ENCODE measurements around the gene HERC6. TPM values are rescaled to one million over a fixed set of nuclear protein-coding genes. Genes with fewer than 3 reads are reported as not detected.
"Not testable (repeated sequence)": the region's sequence is repeated elsewhere in the genome, so short reads cannot be mapped to it uniquely, and the experiment has no call there.

HERC6 gene
- total RNA-seq, 1 experiment from 2014 or later, result 1.2 TPM

GRCh38 chr4:88360791-88361190, 17.9 kb upstream of the HERC6 start:
- no peaks in the 10 kb centered on the region for H3K27me3 ChIP-seq
- H3K36me3 ChIP-seq, result no peaks in the 10 kb centered on the region
- no peaks in the 10 kb centered on the region for H3K4me1 ChIP-seq
- no peak for DNase-seq
- peaks cover 8% of the 10 kb centered on the region; the same call in 1 of the 2 replicates for H3K9me3 ChIP-seq (replicated peaks)
- no peak overlapping the region for H3K27ac ChIP-seq
- H3K4me3 ChIP-seq, result no peak overlapping the region

GRCh38 chr4:88361217-88361773, 17.4 kb upstream of the HERC6 start:
- not testable (repeated sequence) for H3K27ac ChIP-seq; H3K36me3 ChIP-seq; H3K27me3 ChIP-seq; H3K4me1 ChIP-seq; DNase-seq; H3K4me3 ChIP-seq; H3K9me3 ChIP-seq (replicated peaks)

GRCh38 chr4:88366460-88366859, 12.2 kb upstream of the HERC6 start:
- Histone ChIP-seq H3K9me3 (replicated peaks) (peaks cover 8% of the 10 kb centered on the region; the same call in 1 of the 2 replicates), H3K4me1 (no peaks in the 10 kb centered on the region), H3K27me3 (0 out of 2 replicates have a peak, but pooled peaks cover 2% of the 10 kb centered on the region), H3K27ac (no peak overlapping the region), H3K36me3 (no peaks in the 10 kb centered on the region), H3K4me3 (no peak overlapping the region)
- no peak for DNase-seq

GRCh38 chr4:88367826-88368225, 10.8 kb upstream of the HERC6 start:
- Histone ChIP-seq H3K36me3 (no peaks in the 10 kb centered on the region), H3K4me1 (no peaks in the 10 kb centered on the region), H3K9me3 (replicated peaks) (peaks cover 5% of the 10 kb centered on the region; the same call in 1 of the 2 replicates), H3K27me3 (0 out of 2 replicates have a peak, but pooled peaks cover 7% of the 10 kb centered on the region), H3K27ac (no peak overlapping the region), H3K4me3 (no peak overlapping the region)
- no peak for DNase-seq

- H3K27ac ChIP-seq; H3K4me3 ChIP-seq; H3K36me3 ChIP-seq; H3K4me1 ChIP-seq; H3K9me3 ChIP-seq (replicated peaks); H3K27me3 ChIP-seq: not testable (repeated sequence)
- peak; percentile 25 to 70 for DNase-seq
Measured at GRCh38 chr4:88369180-88369812, 9.4 kb upstream of the HERC6 start.

GRCh38 chr4:88381123-88381522, 2.5 kb downstream of the HERC6 start:
- Histone ChIP-seq H3K4me3 (no peak overlapping the region), H3K27me3 (peaks cover 2% of the 10 kb centered on the region), H3K36me3 (no peaks in the 10 kb centered on the region), H3K27ac (no peak overlapping the region), H3K4me1 (no peaks in the 10 kb centered on the region), H3K9me3 (replicated peaks) (no peaks in the 10 kb centered on the region)
- no peak for DNase-seq

DNA sequence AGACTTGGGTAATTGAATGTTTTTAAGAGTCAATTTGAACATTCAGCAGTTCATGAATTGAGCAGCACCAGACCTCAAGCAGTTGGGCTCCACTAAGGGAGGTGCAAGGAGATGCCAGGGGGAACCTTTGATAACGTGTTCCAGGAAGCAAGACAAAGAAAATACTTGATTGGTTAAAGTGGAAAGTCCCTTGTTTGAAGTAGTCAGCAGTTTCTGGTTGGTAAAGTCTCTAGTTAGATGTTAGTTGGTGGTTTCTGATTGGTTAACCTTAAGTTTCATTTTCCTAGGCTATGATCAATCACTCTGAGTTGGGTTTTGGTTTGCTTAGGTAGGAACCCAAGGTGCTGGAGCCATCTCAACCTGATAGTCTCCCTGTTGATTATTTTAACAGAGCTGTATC, 4.0 kb downstream of the HERC6 start:
- Histone ChIP-seq H3K27me3 (peaks cover 2% of the 10 kb centered on the region), H3K9me3 (replicated peaks) (no peaks in the 10 kb centered on the region), H3K27ac (no peak overlapping the region), H3K4me1 (no peaks in the 10 kb centered on the region), H3K4me3 (no peak overlapping the region), H3K36me3 (no peaks in the 10 kb centered on the region)
- DNase-seq, result no peak

GRCh38 chr4:88390128-88390527, 11.5 kb downstream of the HERC6 start:
- Histone ChIP-seq H3K27ac (no peak overlapping the region), H3K9me3 (replicated peaks) (no peaks in the 10 kb centered on the region; the same call in 1 of the 2 replicates), H3K4me3 (no peak overlapping the region), H3K36me3 (no peaks in the 10 kb centered on the region), H3K27me3 (no peaks in the 10 kb centered on the region), H3K4me1 (no peaks in the 10 kb centered on the region; the same call in 1 of the 2 replicates)
- DNase-seq, result no peak

DNA sequence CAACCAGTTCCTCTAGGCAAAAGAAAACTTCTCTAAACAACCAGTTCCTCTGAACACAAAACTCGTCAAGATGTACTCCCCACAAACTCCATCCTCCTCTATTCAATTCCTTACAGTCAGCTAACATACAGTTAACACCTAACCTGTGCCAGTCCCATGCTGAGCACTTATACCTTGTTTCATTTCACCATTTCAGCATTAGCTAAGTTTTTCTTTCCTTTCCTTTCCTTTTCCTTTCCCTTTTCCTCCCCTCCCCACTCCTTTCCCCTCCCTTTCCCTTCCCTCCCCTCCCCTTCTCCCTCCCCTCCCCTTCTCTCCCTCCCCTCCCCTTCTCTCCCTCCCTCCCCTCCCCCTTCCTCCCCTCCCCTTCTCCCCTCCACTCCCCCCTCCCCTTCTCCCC, 13.1 kb downstream of the HERC6 start:
- Histone ChIP-seq H3K9me3 (replicated peaks) (no peaks in the 10 kb centered on the region; the same call in 1 of the 2 replicates), H3K4me3 (no peak overlapping the region), H3K36me3 (no peaks in the 10 kb centered on the region), H3K27me3 (no peaks in the 10 kb centered on the region), H3K27ac (no peak overlapping the region), H3K4me1 (no peaks in the 10 kb centered on the region; the same call in 1 of the 2 replicates)
- DNase-seq, result no peak

DNA sequence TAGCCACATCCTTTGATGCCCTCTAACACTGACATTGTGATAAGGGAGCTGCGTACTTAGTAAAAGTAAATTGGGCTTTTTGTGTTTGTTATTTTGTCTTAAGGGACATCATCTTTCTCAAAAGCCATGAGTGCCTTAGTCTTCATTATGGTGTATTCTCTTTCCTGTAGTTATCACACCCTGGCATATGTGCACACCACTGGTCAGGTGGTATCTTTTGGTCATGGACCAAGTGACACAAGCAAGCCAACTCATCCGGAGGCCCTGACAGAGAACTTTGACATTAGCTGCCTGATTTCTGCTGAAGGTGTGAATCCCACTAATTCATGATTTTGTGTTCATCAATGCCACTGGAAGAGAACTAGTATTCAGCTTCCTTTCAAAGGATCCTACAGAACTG, 18.0 kb downstream of the HERC6 start:
- H3K27ac ChIP-seq, result no peak overlapping the region
- DNase-seq, result no peak
- H3K27me3 ChIP-seq, result no peaks in the 10 kb centered on the region
- H3K9me3 ChIP-seq (replicated peaks), result no peaks in the 10 kb centered on the region; the same call in 1 of the 2 replicates
- H3K4me1 ChIP-seq, result no peaks in the 10 kb centered on the region; the same call in 1 of the 2 replicates
- H3K4me3 ChIP-seq, result no peak overlapping the region
- H3K36me3 ChIP-seq, result no peaks in the 10 kb centered on the region

DNA sequence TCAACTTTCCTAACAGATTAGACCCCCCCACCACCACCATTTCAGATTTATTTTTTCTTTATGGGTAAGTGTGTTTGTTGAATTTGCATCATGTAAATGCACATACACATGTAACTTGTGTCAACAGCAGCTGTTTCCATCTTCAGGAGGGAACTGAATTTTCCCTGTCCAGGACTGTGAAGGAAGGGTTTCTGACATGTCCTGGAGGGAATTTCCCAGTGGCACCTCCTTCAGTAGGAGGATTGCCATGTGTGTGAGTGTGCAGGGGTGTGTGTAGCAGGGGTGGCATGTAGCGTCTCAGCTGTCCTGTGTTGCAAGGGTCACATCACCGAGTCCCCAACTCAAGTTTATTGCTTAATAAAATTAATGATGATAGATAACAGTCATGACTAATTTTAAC, 19.7 kb downstream of the HERC6 start:
- no peaks in the 10 kb centered on the region; the same call in 1 of the 2 replicates for H3K9me3 ChIP-seq (replicated peaks)
- no peak overlapping the region for H3K4me3 ChIP-seq
- H3K27ac ChIP-seq, result no peak overlapping the region
- H3K4me1 ChIP-seq, result no peaks in the 10 kb centered on the region
- DNase-seq, result no peak
- H3K36me3 ChIP-seq, result no peaks in the 10 kb centered on the region
- H3K27me3 ChIP-seq, result no peaks in the 10 kb centered on the region

GRCh38 chr4:88409206-88409605, 30.6 kb downstream of the HERC6 start:
- DNase-seq, result no peak
- Histone ChIP-seq H3K27me3 (no peaks in the 10 kb centered on the region), H3K4me3 (no peak overlapping the region), H3K4me1 (no peaks in the 10 kb centered on the region), H3K9me3 (replicated peaks) (no peaks in the 10 kb centered on the region), H3K36me3 (no peaks in the 10 kb centered on the region), H3K27ac (no peak overlapping the region)

DNA sequence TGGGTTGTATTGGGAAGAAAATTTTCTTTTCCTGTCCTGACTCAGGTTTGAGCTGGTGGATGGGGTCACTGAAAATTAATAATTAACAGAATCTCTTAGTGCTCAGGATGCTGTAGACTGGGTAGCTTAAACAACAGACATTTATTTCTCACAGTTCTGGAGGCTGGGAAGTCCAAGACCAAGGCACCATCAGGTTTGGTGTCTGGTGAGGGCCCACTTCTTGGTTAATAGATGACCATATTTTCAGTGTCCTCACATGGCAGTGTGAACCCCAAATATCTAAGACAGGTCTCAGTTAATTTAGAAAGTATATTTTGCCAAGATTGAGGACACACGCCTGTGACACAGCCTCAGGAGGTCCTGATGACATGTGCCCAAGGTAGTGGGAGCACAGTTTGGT, 31.1 kb downstream of the HERC6 start:
- H3K27me3 ChIP-seq, result no peaks in the 10 kb centered on the region
- H3K4me1 ChIP-seq, result no peaks in the 10 kb centered on the region
- H3K27ac ChIP-seq, result no peak overlapping the region
- H3K4me3 ChIP-seq, result no peak overlapping the region
- H3K9me3 ChIP-seq (replicated peaks), result no peaks in the 10 kb centered on the region
- DNase-seq, result no peak
- H3K36me3 ChIP-seq, result no peaks in the 10 kb centered on the region

GRCh38 chr4:88411491-88412096, 32.9 kb downstream of the HERC6 start:
- no peaks in the 10 kb centered on the region for H3K9me3 ChIP-seq (replicated peaks)
- no peak overlapping the region for H3K4me3 ChIP-seq
- H3K27ac ChIP-seq, result no peak overlapping the region
- no peaks in the 10 kb centered on the region for H3K36me3 ChIP-seq
- no peak for DNase-seq
- H3K4me1 ChIP-seq, result no peaks in the 10 kb centered on the region
- no peaks in the 10 kb centered on the region for H3K27me3 ChIP-seq

DNA sequence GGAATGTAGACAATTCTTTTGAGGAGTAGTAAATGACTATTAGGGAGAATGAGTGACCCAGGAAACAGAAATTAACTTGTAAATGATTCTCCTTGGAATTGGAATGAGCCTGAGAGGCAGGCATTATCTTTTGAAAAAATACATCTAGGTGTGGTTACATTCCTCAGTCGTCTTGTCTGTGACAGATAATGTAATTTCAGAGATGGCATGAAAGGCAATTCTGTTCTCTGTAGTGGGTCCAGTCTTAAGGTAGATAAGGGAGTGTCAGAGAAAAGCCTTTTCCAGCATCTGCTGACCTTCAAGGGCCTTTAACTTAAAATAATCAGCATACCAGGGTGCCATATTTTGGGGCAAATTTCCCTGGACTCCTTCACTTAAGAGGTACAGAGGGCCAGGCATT, 35.1 kb downstream of the HERC6 start:
- Histone ChIP-seq H3K4me1 (no peaks in the 10 kb centered on the region), H3K27me3 (no peaks in the 10 kb centered on the region), H3K9me3 (replicated peaks) (no peaks in the 10 kb centered on the region), H3K36me3 (no peaks in the 10 kb centered on the region), H3K27ac (no peak overlapping the region), H3K4me3 (no peak overlapping the region)
- no peak for DNase-seq

Measured in SJCRH30 (cell line).